Measurements from ENCODE around the gene MC4R. TPM values are rescaled to one million over a fixed set of nuclear protein-coding genes. Genes with fewer than 3 reads are reported as not detected.

The MC4R gene
- polyA plus RNA-seq, 1 donor from 2014 or later = 0.57 TPM

DNA sequence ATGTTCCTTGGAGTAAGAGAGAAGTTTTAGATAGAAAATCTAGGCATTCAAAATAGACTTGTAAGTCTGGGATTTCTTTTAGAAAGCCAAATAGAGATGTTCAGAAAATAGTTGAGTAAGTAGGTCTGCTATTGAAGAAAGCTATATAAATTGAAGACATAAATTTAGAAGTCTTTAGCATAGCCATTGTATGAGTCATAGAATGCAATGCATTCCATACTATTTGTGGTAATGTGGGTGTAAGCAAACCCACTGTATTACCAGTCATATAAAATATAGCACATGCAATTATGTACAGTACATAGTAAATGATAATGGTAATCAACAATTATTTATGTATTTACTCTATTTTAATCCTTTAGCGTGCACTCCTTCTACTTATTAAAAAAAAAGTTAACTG lies 14.1 kb downstream of the MC4R start:
- Histone ChIP-seq H4K20me1 (ENCODE audit: insufficient read depth) (no peaks in the 10 kb centered on the region), H3K36me3 (ENCODE audit: insufficient read depth, low read length) (no peaks in the 10 kb centered on the region), H2AFZ (ENCODE audit: low read depth, low read length) (no peak overlapping the region), H3F3A (ENCODE audit: insufficient read depth, low read length, poor library complexity, severe bottlenecking) (no peaks in the 10 kb centered on the region), H3K27ac (ENCODE audit: low read length) (no peak overlapping the region), H3K4me3 (ENCODE audit: low read length) (no peak overlapping the region), H3K27me3 (ENCODE audit: insufficient read depth, low read depth, low read length) (no peaks in the 10 kb centered on the region), H3K4me2 (ENCODE audit: low read length) (no peak overlapping the region), H3K79me2 (replicated peaks; ENCODE audit: insufficient read depth, low read length) (no peaks in the 10 kb centered on the region), H3K9ac (ENCODE audit: low read length) (no peak overlapping the region), H3K9me2 (ENCODE audit: insufficient read depth, low read length) (no peaks in the 10 kb centered on the region), H3K9me3 (ENCODE audit: low read length) (no peaks in the 10 kb centered on the region)
- TF ChIP-seq TAF1 (IDR thresholded peaks at IDR 0.05; ENCODE audit: low read depth) (no peak), RAD21 (conservative IDR thresholded peaks at IDR 0.05) (no peak), SMC3 (conservative IDR thresholded peaks at IDR 0.05; ENCODE audit: poor library complexity) (no peak), POLR2AphosphoS5 (IDR thresholded peaks at IDR 0.05) (no peak), EZH2 (IDR thresholded peaks at IDR 0.05; ENCODE audit: borderline replicate concordance, insufficient read depth, low read length, poor library complexity, severe bottlenecking) (no peak), MXI1 (conservative IDR thresholded peaks at IDR 0.05; ENCODE audit: poor library complexity, severe bottlenecking) (no peak), EP300 (conservative IDR thresholded peaks at IDR 0.05; ENCODE audit: poor library complexity, severe bottlenecking) (no peak)
- TF ChIP-seq, protein P1, sequence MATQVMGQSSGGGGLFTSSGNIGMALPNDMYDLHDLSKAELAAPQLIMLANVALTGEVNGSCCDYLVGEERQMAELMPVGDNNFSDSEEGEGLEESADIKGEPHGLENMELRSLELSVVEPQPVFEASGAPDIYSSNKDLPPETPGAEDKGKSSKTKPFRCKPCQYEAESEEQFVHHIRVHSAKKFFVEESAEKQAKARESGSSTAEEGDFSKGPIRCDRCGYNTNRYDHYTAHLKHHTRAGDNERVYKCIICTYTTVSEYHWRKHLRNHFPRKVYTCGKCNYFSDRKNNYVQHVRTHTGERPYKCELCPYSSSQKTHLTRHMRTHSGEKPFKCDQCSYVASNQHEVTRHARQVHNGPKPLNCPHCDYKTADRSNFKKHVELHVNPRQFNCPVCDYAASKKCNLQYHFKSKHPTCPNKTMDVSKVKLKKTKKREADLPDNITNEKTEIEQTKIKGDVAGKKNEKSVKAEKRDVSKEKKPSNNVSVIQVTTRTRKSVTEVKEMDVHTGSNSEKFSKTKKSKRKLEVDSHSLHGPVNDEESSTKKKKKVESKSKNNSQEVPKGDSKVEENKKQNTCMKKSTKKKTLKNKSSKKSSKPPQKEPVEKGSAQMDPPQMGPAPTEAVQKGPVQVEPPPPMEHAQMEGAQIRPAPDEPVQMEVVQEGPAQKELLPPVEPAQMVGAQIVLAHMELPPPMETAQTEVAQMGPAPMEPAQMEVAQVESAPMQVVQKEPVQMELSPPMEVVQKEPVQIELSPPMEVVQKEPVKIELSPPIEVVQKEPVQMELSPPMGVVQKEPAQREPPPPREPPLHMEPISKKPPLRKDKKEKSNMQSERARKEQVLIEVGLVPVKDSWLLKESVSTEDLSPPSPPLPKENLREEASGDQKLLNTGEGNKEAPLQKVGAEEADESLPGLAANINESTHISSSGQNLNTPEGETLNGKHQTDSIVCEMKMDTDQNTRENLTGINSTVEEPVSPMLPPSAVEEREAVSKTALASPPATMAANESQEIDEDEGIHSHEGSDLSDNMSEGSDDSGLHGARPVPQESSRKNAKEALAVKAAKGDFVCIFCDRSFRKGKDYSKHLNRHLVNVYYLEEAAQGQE (IDR thresholded peaks at IDR 0.05; ENCODE audit: borderline replicate concordance) = no peak
- TF ChIP-seq, protein P2, sequence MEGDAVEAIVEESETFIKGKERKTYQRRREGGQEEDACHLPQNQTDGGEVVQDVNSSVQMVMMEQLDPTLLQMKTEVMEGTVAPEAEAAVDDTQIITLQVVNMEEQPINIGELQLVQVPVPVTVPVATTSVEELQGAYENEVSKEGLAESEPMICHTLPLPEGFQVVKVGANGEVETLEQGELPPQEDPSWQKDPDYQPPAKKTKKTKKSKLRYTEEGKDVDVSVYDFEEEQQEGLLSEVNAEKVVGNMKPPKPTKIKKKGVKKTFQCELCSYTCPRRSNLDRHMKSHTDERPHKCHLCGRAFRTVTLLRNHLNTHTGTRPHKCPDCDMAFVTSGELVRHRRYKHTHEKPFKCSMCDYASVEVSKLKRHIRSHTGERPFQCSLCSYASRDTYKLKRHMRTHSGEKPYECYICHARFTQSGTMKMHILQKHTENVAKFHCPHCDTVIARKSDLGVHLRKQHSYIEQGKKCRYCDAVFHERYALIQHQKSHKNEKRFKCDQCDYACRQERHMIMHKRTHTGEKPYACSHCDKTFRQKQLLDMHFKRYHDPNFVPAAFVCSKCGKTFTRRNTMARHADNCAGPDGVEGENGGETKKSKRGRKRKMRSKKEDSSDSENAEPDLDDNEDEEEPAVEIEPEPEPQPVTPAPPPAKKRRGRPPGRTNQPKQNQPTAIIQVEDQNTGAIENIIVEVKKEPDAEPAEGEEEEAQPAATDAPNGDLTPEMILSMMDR (IDR thresholded peaks at IDR 0.05; ENCODE audit: poor library complexity, severe bottlenecking) = no peak

DNA sequence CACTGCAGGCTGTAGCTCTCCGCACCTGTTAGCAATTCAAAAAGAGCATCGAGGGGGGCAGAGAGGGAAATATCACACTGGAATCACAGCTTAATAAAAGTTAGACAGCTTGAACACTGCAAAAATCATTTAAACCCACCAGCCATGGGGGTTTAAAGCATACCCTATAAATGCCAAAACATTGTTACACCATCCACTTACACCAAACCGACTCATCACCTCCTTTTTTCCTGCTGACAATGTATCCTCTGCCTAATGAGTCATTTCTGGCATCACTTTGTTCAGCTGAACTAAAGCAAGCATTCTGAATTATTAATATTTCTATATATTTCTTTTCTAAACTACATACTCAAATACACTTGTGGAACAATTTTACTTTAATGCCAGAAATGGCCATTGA lies 21.6 kb downstream of the MC4R start:
- no peaks in the 10 kb centered on the region for H4K20me1 ChIP-seq (ENCODE audit: insufficient read depth)
- H3K9me2 ChIP-seq (ENCODE audit: insufficient read depth, low read length) = no peaks in the 10 kb centered on the region
- no peaks in the 10 kb centered on the region for H3K36me3 ChIP-seq (ENCODE audit: insufficient read depth, low read length)
- no peak overlapping the region for H3K4me2 ChIP-seq (ENCODE audit: low read length)
- H3K4me3 ChIP-seq (ENCODE audit: low read length) = no peak overlapping the region
- TF ChIP-seq EP300 (conservative IDR thresholded peaks at IDR 0.05; ENCODE audit: poor library complexity, severe bottlenecking) (no peak), RAD21 (conservative IDR thresholded peaks at IDR 0.05) (no peak), SMC3 (conservative IDR thresholded peaks at IDR 0.05; ENCODE audit: poor library complexity) (no peak), TAF1 (IDR thresholded peaks at IDR 0.05; ENCODE audit: low read depth) (no peak), MXI1 (conservative IDR thresholded peaks at IDR 0.05; ENCODE audit: poor library complexity, severe bottlenecking) (no peak)
- TF ChIP-seq, protein P2 (IDR thresholded peaks at IDR 0.05; ENCODE audit: poor library complexity, severe bottlenecking) = no peak
- H3K27ac ChIP-seq (ENCODE audit: low read length) = no peak overlapping the region
- H3K9me3 ChIP-seq (ENCODE audit: low read length) = no peaks in the 10 kb centered on the region
- no peak overlapping the region for H2AFZ ChIP-seq (ENCODE audit: low read depth, low read length)
- H3K79me2 ChIP-seq (replicated peaks; ENCODE audit: insufficient read depth, low read length) = no peaks in the 10 kb centered on the region
- no peaks in the 10 kb centered on the region for H3K27me3 ChIP-seq (ENCODE audit: insufficient read depth, low read depth, low read length)
- no peak overlapping the region for H3K9ac ChIP-seq (ENCODE audit: low read length)
- no peaks in the 10 kb centered on the region for H3F3A ChIP-seq (ENCODE audit: insufficient read depth, low read length, poor library complexity, severe bottlenecking)

Data from neural cell (in vitro differentiated cells).